HL-60 (cell line): ENCODE measurements around the gene RBMS3.

Source experiments
- CTCF ChIP-seq: IDR thresholded peaks from one replicate; pipeline ENCODE4 v1.5.1; 2011; ENCODE audit warnings: low read length, control low read depth, inconsistent platforms; ENCODE audit not compliant: insufficient read depth
- POLR2AphosphoS5 ChIP-seq: IDR thresholded peaks from 2 replicates; pipeline ENCODE4 v1.6.1; 2012; ENCODE audit warnings: low read depth

GRCh38 chr3:29515451-29515850 lies 234.6 kb downstream of the RBMS3 start:
- TF ChIP-seq CTCF, result no peak
- TF ChIP-seq POLR2AphosphoS5, result no peak
